Sigmoid colon (tissue), 7 donors: ENCODE results near the gene SRGAP1. TPM values are rescaled to one million over a fixed set of nuclear protein-coding genes. Genes with fewer than 3 reads are reported as not detected.

Experiments
- DNase-seq: peaks from one replicate; pipeline ENCODE4 v3.0.0-alpha.2; 2019
- H3K27ac ChIP-seq, 4 donors: fragments of 200-600 bp; sonication (generic); one replicate each; pipeline ENCODE4 v1.5.1; 2016 to 2019; ENCODE audit warnings: mild to moderate bottlenecking in 1 of 4
- H3K27me3 ChIP-seq, 3 donors: fragments of 200-600 bp; sonication (generic); one replicate each; pipeline ENCODE4 v1.5.1; 2019; ENCODE audit warnings: mild to moderate bottlenecking in 1 of 3
- H3K36me3 ChIP-seq, 4 donors: fragments of 200-600 bp; sonication (generic); one replicate each; pipeline ENCODE4 v1.5.1; 2016 to 2019
- H3K4me1 ChIP-seq, 4 donors: fragments of 200-600 bp; sonication (generic); one replicate each; pipeline ENCODE4 v1.5.1; 2017 to 2019
- H3K4me3 ChIP-seq, 4 donors: fragments of 200-600 bp; sonication (generic); one replicate each; pipeline ENCODE4 v1.5.1; 2017 to 2019; ENCODE audit warnings: mild to moderate bottlenecking in 2 of 4, moderate library complexity in 1 of 4
- H3K9me3 ChIP-seq, 4 donors: fragments of 200-600 bp in 3 of 4; sonication (generic) in 3 of 4; one replicate each; pipeline versions ENCODE4 v1.5.1 to v1.6.1; 2013 to 2019
- EP300 ChIP-seq, 4 donors: sonication (generic); formaldehyde crosslinking; IDR thresholded peaks; one replicate each; pipeline ENCODE4 v1.6.1; 2017; ENCODE audit warnings: antibody characterized with exemption in 4 of 4
- POLR2A ChIP-seq, 2 donors: fragments of 450-650 bp; IDR thresholded peaks; one replicate each; pipeline ENCODE4 v1.6.1; 2016; ENCODE audit warnings: antibody characterized with exemption in 2 of 2, mild to moderate bottlenecking in 2 of 2, moderate library complexity in 2 of 2
- POLR2AphosphoS5 ChIP-seq, 4 donors: sonication (generic); formaldehyde crosslinking; IDR thresholded peaks; one replicate each; pipeline ENCODE4 v1.6.1; 2017; ENCODE audit warnings: antibody characterized with exemption in 4 of 4
- WGBS, 2 donors: extraction: QIAGEN DNeasy Blood & Tissue Kit; methylation state at CpG; one replicate each; pipeline ENCODE4 v1.1.7; 2013; 5-methylcytosine and 5-hydroxymethylcytosine counted together
- intact Hi-C: fragments of 100-400 bp; cut with DNase I; formaldehyde crosslinking; loops from one replicate; pipeline ENCODE4 v1.15.1; 2023
- polyA plus RNA-seq, 3 donors: library from polyadenylated mRNA; stranded (reverse); fragments of 200-250 nt; gene quantifications; one replicate each; pipeline ENCODE4 v1.2.3, GENCODE V29; 2013
- total RNA-seq, 4 donors: library from RNA; depleted of rRNA; stranded (reverse); fragments of >200 nt; gene quantifications; one replicate each; pipeline ENCODE4 v1.1.0, GENCODE V29; 2016
- TF ChIP-seq, protein P1 (sequence below), 4 experiments: fragments of 450-650 bp in 3 of 4; fragments of 200-600 bp in 1 of 4; IDR thresholded peaks; one replicate each; pipeline ENCODE4 v1.5.1; 2016 to 2019; ENCODE audit warnings: antibody characterized with exemption in 4 of 4, mild to moderate bottlenecking in 3 of 4, moderate library complexity in 2 of 4
- donor health status: healthy with polysubstance abuse.
- donor health status: Bipolar disorder and iron deficiency.
- donor health status: healthy.

SRGAP1 gene
- total and polyA plus RNA-seq, 7 donors = 2.4 to 16.3 (median 5.4) TPM

DNA sequence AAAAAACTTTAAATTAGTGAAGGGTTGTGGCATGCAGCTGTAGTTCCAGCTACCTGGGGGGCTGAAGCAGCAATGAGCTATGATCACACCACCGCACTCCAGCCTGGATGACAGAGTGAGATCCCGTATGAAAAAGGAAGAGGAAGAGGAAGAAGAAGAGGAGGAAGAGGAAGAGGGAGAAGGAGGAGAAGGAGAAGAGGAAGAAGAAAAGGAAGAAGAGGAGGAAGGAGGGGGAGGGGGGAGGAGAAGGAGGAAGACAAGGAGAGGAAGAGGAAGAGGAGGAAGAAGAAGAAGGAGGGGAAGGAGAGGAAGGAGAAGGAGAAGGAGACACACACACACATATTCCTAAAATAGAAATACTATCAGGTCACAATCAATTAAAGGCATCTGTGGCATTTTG, 32.7 kb upstream of the SRGAP1 start:
- H3K9me3 ChIP-seq = no peaks in the 10 kb centered on the region
- H3K4me1 ChIP-seq = no peaks in the 10 kb centered on the region
- no peak for TF ChIP-seq EP300 (IDR thresholded peaks at IDR 0.05)
- no peak for TF ChIP-seq POLR2A (IDR thresholded peaks at IDR 0.05)
- TF ChIP-seq POLR2AphosphoS5 (IDR thresholded peaks at IDR 0.05) = no peak
- TF ChIP-seq, protein P1, sequence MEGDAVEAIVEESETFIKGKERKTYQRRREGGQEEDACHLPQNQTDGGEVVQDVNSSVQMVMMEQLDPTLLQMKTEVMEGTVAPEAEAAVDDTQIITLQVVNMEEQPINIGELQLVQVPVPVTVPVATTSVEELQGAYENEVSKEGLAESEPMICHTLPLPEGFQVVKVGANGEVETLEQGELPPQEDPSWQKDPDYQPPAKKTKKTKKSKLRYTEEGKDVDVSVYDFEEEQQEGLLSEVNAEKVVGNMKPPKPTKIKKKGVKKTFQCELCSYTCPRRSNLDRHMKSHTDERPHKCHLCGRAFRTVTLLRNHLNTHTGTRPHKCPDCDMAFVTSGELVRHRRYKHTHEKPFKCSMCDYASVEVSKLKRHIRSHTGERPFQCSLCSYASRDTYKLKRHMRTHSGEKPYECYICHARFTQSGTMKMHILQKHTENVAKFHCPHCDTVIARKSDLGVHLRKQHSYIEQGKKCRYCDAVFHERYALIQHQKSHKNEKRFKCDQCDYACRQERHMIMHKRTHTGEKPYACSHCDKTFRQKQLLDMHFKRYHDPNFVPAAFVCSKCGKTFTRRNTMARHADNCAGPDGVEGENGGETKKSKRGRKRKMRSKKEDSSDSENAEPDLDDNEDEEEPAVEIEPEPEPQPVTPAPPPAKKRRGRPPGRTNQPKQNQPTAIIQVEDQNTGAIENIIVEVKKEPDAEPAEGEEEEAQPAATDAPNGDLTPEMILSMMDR (IDR thresholded peaks at IDR 0.05) = no peak
- intact Hi-C loops = no loop called here
- 80 to 85% methylated on average over 2 of the region's 2 CpGs for WGBS, 2 donors
- H3K36me3 ChIP-seq = peaks cover 0 to 11% (median 0%) of the 10 kb centered on the region in 4 donors
- no peak overlapping the region for H3K27ac ChIP-seq
- no peak overlapping the region for H3K4me3 ChIP-seq
- no peaks in the 10 kb centered on the region for H3K27me3 ChIP-seq
- DNase-seq = no peak

DNA sequence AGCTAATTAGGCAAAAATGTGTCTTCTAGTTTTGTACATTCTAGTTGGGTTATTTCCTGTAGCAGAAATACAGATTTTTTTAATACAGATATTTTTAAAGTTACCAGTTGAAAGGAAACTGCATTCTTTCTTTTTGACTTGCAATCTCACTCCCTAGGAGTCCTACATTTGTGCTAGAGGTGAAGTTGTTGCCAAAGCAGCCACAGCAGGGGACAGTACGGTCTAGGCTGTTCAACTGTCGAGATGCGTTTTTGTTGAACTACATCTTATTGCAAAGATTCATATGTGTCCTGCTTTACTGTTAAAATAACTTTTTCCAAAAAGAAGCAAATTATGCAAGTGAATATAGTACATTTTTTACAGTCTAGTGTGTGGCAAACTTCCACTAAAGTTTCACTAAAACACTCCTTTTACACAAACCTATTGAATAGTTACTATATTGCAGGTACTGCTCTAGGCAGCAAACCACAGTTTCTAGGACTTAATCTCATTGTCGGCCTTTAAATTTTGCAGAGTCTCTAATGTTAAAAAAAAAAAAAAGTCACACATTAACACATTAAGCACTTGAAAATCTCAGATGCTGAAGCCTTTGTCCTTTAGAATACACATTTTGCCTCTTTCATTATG, 30.2 kb upstream of the SRGAP1 start:
- Histone ChIP-seq H3K36me3 (no peaks in the 10 kb centered on the region), H3K27ac (no peak overlapping the region), H3K27me3 (no peaks in the 10 kb centered on the region), H3K4me3 (no peak overlapping the region), H3K4me1 (no peaks in the 10 kb centered on the region), H3K9me3 (peaks cover 0 to 6% (median 0%) of the 10 kb centered on the region in 4 donors)
- intact Hi-C loops = no loop called here
- no peak for TF ChIP-seq POLR2AphosphoS5 (IDR thresholded peaks at IDR 0.05)
- no peak for TF ChIP-seq POLR2A (IDR thresholded peaks at IDR 0.05)
- TF ChIP-seq, protein P1 (IDR thresholded peaks at IDR 0.05) = no peak
- no peak for TF ChIP-seq EP300 (IDR thresholded peaks at IDR 0.05)
- DNase-seq = no peak
- WGBS, 2 donors = 73 to 79% methylated on average over 4 of the region's 4 CpGs

DNA sequence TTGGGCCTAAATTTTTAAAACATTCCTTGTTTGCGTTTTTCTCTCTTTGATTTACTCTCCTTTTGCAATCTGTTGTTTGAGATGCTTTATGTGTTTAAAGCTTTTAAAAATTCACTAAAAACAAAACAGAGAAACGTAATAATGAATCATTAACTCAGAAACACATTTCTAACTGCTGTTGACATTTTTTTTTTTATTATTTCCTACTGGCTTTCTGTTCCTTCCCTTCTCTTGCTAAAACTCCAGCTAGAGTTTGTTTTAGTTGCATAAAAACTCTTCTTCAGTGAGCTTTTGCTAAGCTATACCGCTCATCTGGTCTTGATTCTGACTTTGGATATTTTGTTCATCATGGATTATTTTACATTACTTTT, 29.0 kb upstream of the SRGAP1 start:
- TF ChIP-seq POLR2A (IDR thresholded peaks at IDR 0.05) = no peak
- no peak for TF ChIP-seq POLR2AphosphoS5 (IDR thresholded peaks at IDR 0.05)
- TF ChIP-seq EP300 (IDR thresholded peaks at IDR 0.05) = no peak
- TF ChIP-seq, protein P1 (IDR thresholded peaks at IDR 0.05) = no peak
- Histone ChIP-seq H3K4me3 (no peak overlapping the region), H3K4me1 (no peaks in the 10 kb centered on the region), H3K9me3 (peaks cover 0 to 6% (median 0%) of the 10 kb centered on the region in 4 donors), H3K27me3 (no peaks in the 10 kb centered on the region), H3K36me3 (no peaks in the 10 kb centered on the region), H3K27ac (no peak overlapping the region)
- DNase-seq = no peak
- intact Hi-C loops = no loop called here
- WGBS, 2 donors = 29 to 73% methylated on average over 3 of the region's 3 CpGs

DNA sequence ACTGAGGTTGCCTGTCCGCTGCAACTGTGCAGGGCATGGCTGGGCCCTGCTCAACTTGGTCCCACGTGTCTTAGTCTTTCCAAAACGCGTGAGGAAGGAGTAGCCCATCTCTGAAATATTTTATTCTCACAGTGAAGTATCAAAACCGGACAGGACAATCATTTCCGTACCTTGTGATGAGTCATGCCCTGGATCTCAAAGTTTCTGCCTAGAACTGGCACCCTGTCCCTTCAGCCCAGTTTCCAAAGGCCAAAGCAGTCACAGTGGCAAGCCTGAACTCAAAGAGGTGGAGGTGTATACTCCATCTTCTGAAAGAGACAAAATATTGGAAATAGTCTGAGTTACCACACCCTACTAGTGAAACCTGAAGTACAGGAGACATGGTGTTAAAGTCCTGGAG, 28.5 kb upstream of the SRGAP1 start:
- DNase-seq = no peak
- H3K9me3 ChIP-seq = peaks cover 0 to 6% (median 0%) of the 10 kb centered on the region in 4 donors
- intact Hi-C loops = no loop called here
- no peak overlapping the region for H3K4me3 ChIP-seq
- no peaks in the 10 kb centered on the region for H3K4me1 ChIP-seq
- 84 to 91% methylated on average over 6 of the region's 6 CpGs for WGBS, 2 donors
- no peak overlapping the region for H3K27ac ChIP-seq
- no peak for TF ChIP-seq POLR2AphosphoS5 (IDR thresholded peaks at IDR 0.05)
- TF ChIP-seq, protein P1 (IDR thresholded peaks at IDR 0.05) = no peak
- no peak for TF ChIP-seq EP300 (IDR thresholded peaks at IDR 0.05)
- TF ChIP-seq POLR2A (IDR thresholded peaks at IDR 0.05) = no peak
- no peaks in the 10 kb centered on the region for H3K36me3 ChIP-seq
- no peaks in the 10 kb centered on the region for H3K27me3 ChIP-seq

DNA sequence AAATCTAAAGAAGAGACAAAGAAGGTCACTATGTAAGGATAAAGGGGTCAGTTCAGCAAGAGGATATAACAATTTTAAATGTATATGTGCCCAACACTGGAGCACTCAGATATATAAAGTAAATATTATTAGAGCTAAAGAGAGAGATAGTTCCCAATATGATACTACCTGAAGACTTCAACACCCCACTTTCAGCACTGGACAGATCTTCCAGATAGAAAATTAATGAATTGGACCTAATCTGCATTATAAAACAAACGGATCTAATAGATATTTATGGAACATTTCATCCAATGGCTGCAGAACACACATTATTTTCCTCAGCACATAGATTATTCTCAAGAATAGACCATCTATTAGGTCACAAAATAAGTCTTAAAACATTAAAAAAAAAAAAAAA, 24.1 kb upstream of the SRGAP1 start:
- no peak for DNase-seq
- Histone ChIP-seq H3K27me3 (no peaks in the 10 kb centered on the region), H3K27ac (no peak overlapping the region), H3K4me1 (peaks cover 0 to 10% (median 0%) of the 10 kb centered on the region in 4 donors), H3K9me3 (peaks cover 0 to 6% (median 0%) of the 10 kb centered on the region in 4 donors), H3K4me3 (no peak overlapping the region), H3K36me3 (no peaks in the 10 kb centered on the region)
- intact Hi-C loops = no loop called here
- 89 to 90% methylated on average over 1 of the region's 1 CpG for WGBS, 2 donors
- TF ChIP-seq POLR2A (IDR thresholded peaks at IDR 0.05) (no peak), EP300 (IDR thresholded peaks at IDR 0.05) (no peak), POLR2AphosphoS5 (IDR thresholded peaks at IDR 0.05) (no peak)
- TF ChIP-seq, protein P1 (IDR thresholded peaks at IDR 0.05) = no peak
